ENCODE measurements around the gene AK9. TPM values are rescaled to one million over a fixed set of nuclear protein-coding genes. Genes with fewer than 3 reads are reported as not detected.

Gene AK9
- total and polyA plus RNA-seq, 9 of the 15 experiments (the other 6 are each of a cell fraction or from before 2014, with no cell fraction given) = 0.59 to 1.9 (median 1.2) TPM

DNA sequence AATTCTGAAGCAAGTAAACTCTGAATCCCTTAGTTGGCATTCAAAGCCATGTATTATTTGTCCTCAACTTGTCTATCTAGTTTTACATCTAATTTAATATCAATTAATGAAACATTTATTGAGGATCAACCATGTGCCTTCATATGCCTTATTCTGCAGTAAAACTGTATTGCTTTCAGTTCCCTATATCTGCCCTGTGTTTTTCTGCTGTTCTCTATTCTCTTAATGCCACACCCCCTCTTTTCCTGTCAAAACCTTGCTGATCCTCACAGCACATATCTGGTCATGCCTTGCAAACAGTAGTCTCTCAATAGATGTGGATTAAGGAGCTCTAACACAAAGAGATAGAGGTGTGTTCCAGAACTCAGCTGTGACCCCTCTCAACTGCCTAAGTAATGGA lies 2.1 kb upstream of the AK9 start (continued):
- TF ChIP-seq, protein P1, sequence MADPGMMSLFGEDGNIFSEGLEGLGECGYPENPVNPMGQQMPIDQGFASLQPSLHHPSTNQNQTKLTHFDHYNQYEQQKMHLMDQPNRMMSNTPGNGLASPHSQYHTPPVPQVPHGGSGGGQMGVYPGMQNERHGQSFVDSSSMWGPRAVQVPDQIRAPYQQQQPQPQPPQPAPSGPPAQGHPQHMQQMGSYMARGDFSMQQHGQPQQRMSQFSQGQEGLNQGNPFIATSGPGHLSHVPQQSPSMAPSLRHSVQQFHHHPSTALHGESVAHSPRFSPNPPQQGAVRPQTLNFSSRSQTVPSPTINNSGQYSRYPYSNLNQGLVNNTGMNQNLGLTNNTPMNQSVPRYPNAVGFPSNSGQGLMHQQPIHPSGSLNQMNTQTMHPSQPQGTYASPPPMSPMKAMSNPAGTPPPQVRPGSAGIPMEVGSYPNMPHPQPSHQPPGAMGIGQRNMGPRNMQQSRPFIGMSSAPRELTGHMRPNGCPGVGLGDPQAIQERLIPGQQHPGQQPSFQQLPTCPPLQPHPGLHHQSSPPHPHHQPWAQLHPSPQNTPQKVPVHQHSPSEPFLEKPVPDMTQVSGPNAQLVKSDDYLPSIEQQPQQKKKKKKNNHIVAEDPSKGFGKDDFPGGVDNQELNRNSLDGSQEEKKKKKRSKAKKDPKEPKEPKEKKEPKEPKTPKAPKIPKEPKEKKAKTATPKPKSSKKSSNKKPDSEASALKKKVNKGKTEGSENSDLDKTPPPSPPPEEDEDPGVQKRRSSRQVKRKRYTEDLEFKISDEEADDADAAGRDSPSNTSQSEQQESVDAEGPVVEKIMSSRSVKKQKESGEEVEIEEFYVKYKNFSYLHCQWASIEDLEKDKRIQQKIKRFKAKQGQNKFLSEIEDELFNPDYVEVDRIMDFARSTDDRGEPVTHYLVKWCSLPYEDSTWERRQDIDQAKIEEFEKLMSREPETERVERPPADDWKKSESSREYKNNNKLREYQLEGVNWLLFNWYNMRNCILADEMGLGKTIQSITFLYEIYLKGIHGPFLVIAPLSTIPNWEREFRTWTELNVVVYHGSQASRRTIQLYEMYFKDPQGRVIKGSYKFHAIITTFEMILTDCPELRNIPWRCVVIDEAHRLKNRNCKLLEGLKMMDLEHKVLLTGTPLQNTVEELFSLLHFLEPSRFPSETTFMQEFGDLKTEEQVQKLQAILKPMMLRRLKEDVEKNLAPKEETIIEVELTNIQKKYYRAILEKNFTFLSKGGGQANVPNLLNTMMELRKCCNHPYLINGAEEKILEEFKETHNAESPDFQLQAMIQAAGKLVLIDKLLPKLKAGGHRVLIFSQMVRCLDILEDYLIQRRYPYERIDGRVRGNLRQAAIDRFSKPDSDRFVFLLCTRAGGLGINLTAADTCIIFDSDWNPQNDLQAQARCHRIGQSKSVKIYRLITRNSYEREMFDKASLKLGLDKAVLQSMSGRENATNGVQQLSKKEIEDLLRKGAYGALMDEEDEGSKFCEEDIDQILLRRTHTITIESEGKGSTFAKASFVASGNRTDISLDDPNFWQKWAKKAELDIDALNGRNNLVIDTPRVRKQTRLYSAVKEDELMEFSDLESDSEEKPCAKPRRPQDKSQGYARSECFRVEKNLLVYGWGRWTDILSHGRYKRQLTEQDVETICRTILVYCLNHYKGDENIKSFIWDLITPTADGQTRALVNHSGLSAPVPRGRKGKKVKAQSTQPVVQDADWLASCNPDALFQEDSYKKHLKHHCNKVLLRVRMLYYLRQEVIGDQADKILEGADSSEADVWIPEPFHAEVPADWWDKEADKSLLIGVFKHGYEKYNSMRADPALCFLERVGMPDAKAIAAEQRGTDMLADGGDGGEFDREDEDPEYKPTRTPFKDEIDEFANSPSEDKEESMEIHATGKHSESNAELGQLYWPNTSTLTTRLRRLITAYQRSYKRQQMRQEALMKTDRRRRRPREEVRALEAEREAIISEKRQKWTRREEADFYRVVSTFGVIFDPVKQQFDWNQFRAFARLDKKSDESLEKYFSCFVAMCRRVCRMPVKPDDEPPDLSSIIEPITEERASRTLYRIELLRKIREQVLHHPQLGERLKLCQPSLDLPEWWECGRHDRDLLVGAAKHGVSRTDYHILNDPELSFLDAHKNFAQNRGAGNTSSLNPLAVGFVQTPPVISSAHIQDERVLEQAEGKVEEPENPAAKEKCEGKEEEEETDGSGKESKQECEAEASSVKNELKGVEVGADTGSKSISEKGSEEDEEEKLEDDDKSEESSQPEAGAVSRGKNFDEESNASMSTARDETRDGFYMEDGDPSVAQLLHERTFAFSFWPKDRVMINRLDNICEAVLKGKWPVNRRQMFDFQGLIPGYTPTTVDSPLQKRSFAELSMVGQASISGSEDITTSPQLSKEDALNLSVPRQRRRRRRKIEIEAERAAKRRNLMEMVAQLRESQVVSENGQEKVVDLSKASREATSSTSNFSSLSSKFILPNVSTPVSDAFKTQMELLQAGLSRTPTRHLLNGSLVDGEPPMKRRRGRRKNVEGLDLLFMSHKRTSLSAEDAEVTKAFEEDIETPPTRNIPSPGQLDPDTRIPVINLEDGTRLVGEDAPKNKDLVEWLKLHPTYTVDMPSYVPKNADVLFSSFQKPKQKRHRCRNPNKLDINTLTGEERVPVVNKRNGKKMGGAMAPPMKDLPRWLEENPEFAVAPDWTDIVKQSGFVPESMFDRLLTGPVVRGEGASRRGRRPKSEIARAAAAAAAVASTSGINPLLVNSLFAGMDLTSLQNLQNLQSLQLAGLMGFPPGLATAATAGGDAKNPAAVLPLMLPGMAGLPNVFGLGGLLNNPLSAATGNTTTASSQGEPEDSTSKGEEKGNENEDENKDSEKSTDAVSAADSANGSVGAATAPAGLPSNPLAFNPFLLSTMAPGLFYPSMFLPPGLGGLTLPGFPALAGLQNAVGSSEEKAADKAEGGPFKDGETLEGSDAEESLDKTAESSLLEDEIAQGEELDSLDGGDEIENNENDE (IDR thresholded peaks at IDR 0.05; ENCODE audit: low read depth, low read length) = no peak
- TF ChIP-seq MEIS2 (IDR thresholded peaks at IDR 0.05; ENCODE audit: partially characterized antibody) = no peak
- TF ChIP-seq, protein P2, sequence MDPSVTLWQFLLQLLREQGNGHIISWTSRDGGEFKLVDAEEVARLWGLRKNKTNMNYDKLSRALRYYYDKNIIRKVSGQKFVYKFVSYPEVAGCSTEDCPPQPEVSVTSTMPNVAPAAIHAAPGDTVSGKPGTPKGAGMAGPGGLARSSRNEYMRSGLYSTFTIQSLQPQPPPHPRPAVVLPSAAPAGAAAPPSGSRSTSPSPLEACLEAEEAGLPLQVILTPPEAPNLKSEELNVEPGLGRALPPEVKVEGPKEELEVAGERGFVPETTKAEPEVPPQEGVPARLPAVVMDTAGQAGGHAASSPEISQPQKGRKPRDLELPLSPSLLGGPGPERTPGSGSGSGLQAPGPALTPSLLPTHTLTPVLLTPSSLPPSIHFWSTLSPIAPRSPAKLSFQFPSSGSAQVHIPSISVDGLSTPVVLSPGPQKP (CRISPR knock-in tag; IDR thresholded peaks at IDR 0.05) = no peak
- TF ChIP-seq HNRNPH1 (optimal IDR thresholded peaks at IDR 0.05; ENCODE audit: low read depth, low read length) = no peak
- TF ChIP-seq, protein P3, sequence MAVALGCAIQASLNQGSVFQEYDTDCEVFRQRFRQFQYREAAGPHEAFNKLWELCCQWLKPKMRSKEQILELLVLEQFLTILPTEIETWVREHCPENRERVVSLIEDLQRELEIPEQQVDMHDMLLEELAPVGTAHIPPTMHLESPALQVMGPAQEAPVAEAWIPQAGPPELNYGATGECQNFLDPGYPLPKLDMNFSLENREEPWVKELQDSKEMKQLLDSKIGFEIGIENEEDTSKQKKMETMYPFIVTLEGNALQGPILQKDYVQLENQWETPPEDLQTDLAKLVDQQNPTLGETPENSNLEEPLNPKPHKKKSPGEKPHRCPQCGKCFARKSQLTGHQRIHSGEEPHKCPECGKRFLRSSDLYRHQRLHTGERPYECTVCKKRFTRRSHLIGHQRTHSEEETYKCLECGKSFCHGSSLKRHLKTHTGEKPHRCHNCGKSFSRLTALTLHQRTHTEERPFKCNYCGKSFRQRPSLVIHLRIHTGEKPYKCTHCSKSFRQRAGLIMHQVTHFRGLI (CRISPR knock-in tag; IDR thresholded peaks at IDR 0.05) = no peak
- no peak for TF ChIP-seq MAFK (IDR thresholded peaks at IDR 0.05; ENCODE audit: low read length)
- no peak for TF ChIP-seq NR2C2 (CRISPR knock-in tag; IDR thresholded peaks at IDR 0.05)
- TF ChIP-seq NR2C2 (tag; IDR thresholded peaks at IDR 0.05) = no peak
- no peak for TF ChIP-seq THRAP3 (IDR thresholded peaks at IDR 0.05; ENCODE audit: borderline replicate concordance)
- TF ChIP-seq, protein P4, sequence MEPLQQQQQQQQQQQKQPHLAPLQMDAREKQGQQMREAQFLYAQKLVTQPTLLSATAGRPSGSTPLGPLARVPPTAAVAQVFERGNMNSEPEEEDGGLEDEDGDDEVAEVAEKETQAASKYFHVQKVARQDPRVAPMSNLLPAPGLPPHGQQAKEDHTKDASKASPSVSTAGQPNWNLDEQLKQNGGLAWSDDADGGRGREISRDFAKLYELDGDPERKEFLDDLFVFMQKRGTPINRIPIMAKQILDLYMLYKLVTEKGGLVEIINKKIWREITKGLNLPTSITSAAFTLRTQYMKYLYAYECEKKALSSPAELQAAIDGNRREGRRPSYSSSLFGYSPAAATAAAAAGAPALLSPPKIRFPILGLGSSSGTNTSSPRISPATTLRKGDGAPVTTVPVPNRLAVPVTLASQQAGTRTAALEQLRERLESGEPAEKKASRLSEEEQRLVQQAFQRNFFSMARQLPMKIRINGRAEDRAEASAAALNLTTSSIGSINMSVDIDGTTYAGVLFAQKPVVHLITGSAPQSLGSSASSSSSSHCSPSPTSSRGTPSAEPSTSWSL (CRISPR knock-in tag; IDR thresholded peaks at IDR 0.05; ENCODE audit: borderline replicate concordance) = no peak
- TF ChIP-seq BCOR (IDR thresholded peaks at IDR 0.05) = no peak

Data from K562 (cell line).